Mammary epithelial cell (primary cell): ENCODE results near the gene LAGE3.

Experiments
- EZH2 ChIP-seq: IDR thresholded peaks from 2 replicates; pipeline ENCODE4 v1.6.1; 2012; ENCODE audit warnings: low read length, inconsistent platforms, borderline replicate concordance
- TF ChIP-seq, protein P1 (sequence below), 2 donors: IDR thresholded peaks in 1 of 2; conservative IDR thresholded peaks in 1 of 2; 2 replicates each; pipeline ENCODE4 v1.5.1; 2011 to 2012; ENCODE audit warnings: inconsistent platforms in 2 of 2, low read length in 2 of 2, mild to moderate bottlenecking in 2 of 2, control low read depth in 1 of 2, low read depth in 1 of 2; ENCODE audit not compliant: insufficient read depth in 1 of 2; ENCODE audit errors: extremely low read depth in 1 of 2

DNA sequence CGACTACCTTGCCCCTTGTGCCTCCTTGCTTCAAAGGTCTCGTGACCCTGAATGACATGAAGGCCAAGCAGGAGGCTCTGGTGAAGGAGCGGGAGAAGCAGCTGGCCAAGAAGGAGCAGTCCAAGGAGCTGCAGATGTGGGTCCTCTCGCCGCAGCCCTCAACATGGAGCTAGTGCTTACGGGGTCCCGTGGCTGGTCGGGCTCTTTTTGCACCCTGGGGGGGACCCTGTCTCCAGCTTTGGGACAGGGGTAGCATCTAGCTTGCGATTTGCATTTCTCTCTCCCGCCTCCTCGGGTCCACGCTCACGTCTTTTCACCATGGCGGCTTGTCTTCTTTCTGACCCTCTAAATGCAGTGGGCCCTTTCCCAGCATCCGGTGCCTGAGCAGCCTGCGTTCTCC is 33.3 kb downstream of the LAGE3 start:
- TF ChIP-seq, protein P1, sequence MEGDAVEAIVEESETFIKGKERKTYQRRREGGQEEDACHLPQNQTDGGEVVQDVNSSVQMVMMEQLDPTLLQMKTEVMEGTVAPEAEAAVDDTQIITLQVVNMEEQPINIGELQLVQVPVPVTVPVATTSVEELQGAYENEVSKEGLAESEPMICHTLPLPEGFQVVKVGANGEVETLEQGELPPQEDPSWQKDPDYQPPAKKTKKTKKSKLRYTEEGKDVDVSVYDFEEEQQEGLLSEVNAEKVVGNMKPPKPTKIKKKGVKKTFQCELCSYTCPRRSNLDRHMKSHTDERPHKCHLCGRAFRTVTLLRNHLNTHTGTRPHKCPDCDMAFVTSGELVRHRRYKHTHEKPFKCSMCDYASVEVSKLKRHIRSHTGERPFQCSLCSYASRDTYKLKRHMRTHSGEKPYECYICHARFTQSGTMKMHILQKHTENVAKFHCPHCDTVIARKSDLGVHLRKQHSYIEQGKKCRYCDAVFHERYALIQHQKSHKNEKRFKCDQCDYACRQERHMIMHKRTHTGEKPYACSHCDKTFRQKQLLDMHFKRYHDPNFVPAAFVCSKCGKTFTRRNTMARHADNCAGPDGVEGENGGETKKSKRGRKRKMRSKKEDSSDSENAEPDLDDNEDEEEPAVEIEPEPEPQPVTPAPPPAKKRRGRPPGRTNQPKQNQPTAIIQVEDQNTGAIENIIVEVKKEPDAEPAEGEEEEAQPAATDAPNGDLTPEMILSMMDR (conservative IDR thresholded peaks at IDR 0.05 in 1 of 2, IDR thresholded peaks at IDR 0.05 in 1 of 2; ENCODE audit: extremely low read depth in 1 of 2, insufficient read depth in 1 of 2, low read depth in 1 of 2, low read length in 2 of 2) = no peak
- no peak for TF ChIP-seq EZH2
